ENCODE measurements around the gene TACC2. TPM values are rescaled to one million over a fixed set of nuclear protein-coding genes. Genes with fewer than 3 reads are reported as not detected.

Gene TACC2
- total RNA-seq, 2 experiments from 2014 or later = not detected

GRCh38 chr10:122056431-122057094, 67.6 kb downstream of the TACC2 start:
- no peaks in the 10 kb centered on the region for H3K79me2 ChIP-seq (ENCODE audit: insufficient read depth, low read depth, low read length)
- no peak overlapping the region for H2AFZ ChIP-seq (ENCODE audit: low read length)
- H3K36me3 ChIP-seq (ENCODE audit: insufficient read depth, low read length) = no peaks in the 10 kb centered on the region
- TF ChIP-seq EZH2phosphoT487 (IDR thresholded peaks at IDR 0.05; ENCODE audit: borderline replicate concordance, low read depth, low read length) (no peak), CTCF (conservative IDR thresholded peaks at IDR 0.05; ENCODE audit: low read length) (no peak)
- CTCF ChIA-PET (ENCODE audit: unreplicated experiment) = no interaction called here
- DNase-seq (ENCODE audit: low spot score) = no peak
- intact Hi-C loops (cut with micrococcal nuclease; ENCODE audit: unreplicated experiment) = no loop called here
- H4K20me1 ChIP-seq (ENCODE audit: insufficient read depth, low read length) = no peaks in the 10 kb centered on the region
- POLR2A ChIA-PET = no interaction called here
- H3K4me2 ChIP-seq (ENCODE audit: low read length) = no peak overlapping the region
- H3K4me3 ChIP-seq (ENCODE audit: low read depth, low read length, poor library complexity, severe bottlenecking) = no peak overlapping the region
- BruUV-seq (replicated peaks) = no TSS peak
- H3K27ac ChIP-seq (ENCODE audit: low read depth, low read length, poor library complexity, severe bottlenecking) = no peak overlapping the region
- no peaks in the 10 kb centered on the region for H3K4me1 ChIP-seq (ENCODE audit: insufficient read depth, low read length, poor library complexity, severe bottlenecking)
- H3K9me2 ChIP-seq (ENCODE audit: insufficient read depth, low read length) = no peaks in the 10 kb centered on the region
- H3K9me3 ChIP-seq (ENCODE audit: low read length) = no peaks in the 10 kb centered on the region

GRCh38 chr10:122057841-122058413, 69.0 kb downstream of the TACC2 start:
- Histone ChIP-seq H3K79me2 (ENCODE audit: insufficient read depth, low read depth, low read length) (no peaks in the 10 kb centered on the region), H3K9me2 (ENCODE audit: insufficient read depth, low read length) (no peaks in the 10 kb centered on the region), H4K20me1 (ENCODE audit: insufficient read depth, low read length) (no peaks in the 10 kb centered on the region), H3K36me3 (ENCODE audit: insufficient read depth, low read length) (no peaks in the 10 kb centered on the region), H2AFZ (ENCODE audit: low read length) (no peak overlapping the region), H3K4me3 (ENCODE audit: low read depth, low read length, poor library complexity, severe bottlenecking) (no peak overlapping the region), H3K4me2 (ENCODE audit: low read length) (no peak overlapping the region), H3K27ac (ENCODE audit: low read depth, low read length, poor library complexity, severe bottlenecking) (no peak overlapping the region), H3K4me1 (ENCODE audit: insufficient read depth, low read length, poor library complexity, severe bottlenecking) (no peaks in the 10 kb centered on the region), H3K9me3 (ENCODE audit: low read length) (no peaks in the 10 kb centered on the region)
- TF ChIP-seq CTCF (conservative IDR thresholded peaks at IDR 0.05; ENCODE audit: low read length) (no peak), EZH2phosphoT487 (IDR thresholded peaks at IDR 0.05; ENCODE audit: borderline replicate concordance, low read depth, low read length) (no peak)
- ChIA-PET POLR2A (no interaction called here), CTCF (ENCODE audit: unreplicated experiment) (no interaction called here)
- BruUV-seq (replicated peaks) = no TSS peak
- no peak for DNase-seq (ENCODE audit: low spot score)
- intact Hi-C loops (cut with micrococcal nuclease; ENCODE audit: unreplicated experiment) = no loop called here

- CTCF ChIA-PET (ENCODE audit: unreplicated experiment) = no interaction called here
- TF ChIP-seq CTCF (conservative IDR thresholded peaks at IDR 0.05; ENCODE audit: low read length) = no peak
- no peak for TF ChIP-seq EZH2phosphoT487 (IDR thresholded peaks at IDR 0.05; ENCODE audit: borderline replicate concordance, low read depth, low read length)
Measured at GRCh38 chr10:122060250-122060649, 71.3 kb downstream of the TACC2 start.

More at GRCh38 chr10:122060250-122060649, 71.3 kb downstream of the TACC2 start:
- Histone ChIP-seq H3K27ac (ENCODE audit: low read depth, low read length, poor library complexity, severe bottlenecking) (no peak overlapping the region), H3K4me2 (ENCODE audit: low read length) (no peak overlapping the region), H3K9me2 (ENCODE audit: insufficient read depth, low read length) (no peaks in the 10 kb centered on the region), H4K20me1 (ENCODE audit: insufficient read depth, low read length) (no peaks in the 10 kb centered on the region), H2AFZ (ENCODE audit: low read length) (no peak overlapping the region), H3K4me1 (ENCODE audit: insufficient read depth, low read length, poor library complexity, severe bottlenecking) (no peaks in the 10 kb centered on the region), H3K36me3 (ENCODE audit: insufficient read depth, low read length) (no peaks in the 10 kb centered on the region), H3K79me2 (ENCODE audit: insufficient read depth, low read depth, low read length) (no peaks in the 10 kb centered on the region), H3K4me3 (ENCODE audit: low read depth, low read length, poor library complexity, severe bottlenecking) (no peak overlapping the region), H3K9me3 (ENCODE audit: low read length) (no peaks in the 10 kb centered on the region)
- POLR2A ChIA-PET = no interaction called here
- BruUV-seq (replicated peaks) = no TSS peak
- intact Hi-C loops (cut with micrococcal nuclease; ENCODE audit: unreplicated experiment) = no loop called here
- DNase-seq (ENCODE audit: low spot score) = no peak

Data from OCI-LY7 (cell line).